Subcutaneous adipose tissue (tissue), 4 donors: ENCODE data around the gene PALLD. TPM values are rescaled to one million over a fixed set of nuclear protein-coding genes. Genes with fewer than 3 reads are reported as not detected.

Source experiments
- CTCF ChIP-seq: fragments of 450-650 bp; IDR thresholded peaks from one replicate; pipeline ENCODE4 v1.5.1; 2016; ENCODE audit warnings: low read depth, mild to moderate bottlenecking, control low read depth, antibody characterized with exemption, moderate library complexity
- total RNA-seq, 4 donors: library from RNA; depleted of rRNA; stranded (reverse); fragments of >200 nt; gene quantifications; one replicate each; pipeline ENCODE4 v1.1.0, GENCODE V29; 2016

The PALLD gene
- total RNA-seq, 4 donors from 2014 or later = 94.1 to 118 (median 110) TPM

GRCh38 chr4:168825975-168826374, 329.1 kb downstream of the PALLD start:
- no peak for TF ChIP-seq CTCF

GRCh38 chr4:168826620-168827019, 329.8 kb downstream of the PALLD start:
- TF ChIP-seq CTCF = no peak

GRCh38 chr4:168830777-168831512, 334.1 kb downstream of the PALLD start:
- no peak for TF ChIP-seq CTCF

GRCh38 chr4:168831585-168831918, 334.7 kb downstream of the PALLD start:
- TF ChIP-seq CTCF = no peak

- no peak for TF ChIP-seq CTCF
Measured at GRCh38 chr4:168831919-168832762, 335.3 kb downstream of the PALLD start.

GRCh38 chr4:168832763-168833575, 336.1 kb downstream of the PALLD start:
- no peak for TF ChIP-seq CTCF

- no peak for TF ChIP-seq CTCF
Measured at GRCh38 chr4:168833881-168834280, 337.0 kb downstream of the PALLD start.
